ENCODE measurements around the gene B3GNT2.
"Not testable (repeated sequence)": the region's sequence is repeated elsewhere in the genome, so short reads cannot be mapped to it uniquely, and the experiment has no call there.

DNA sequence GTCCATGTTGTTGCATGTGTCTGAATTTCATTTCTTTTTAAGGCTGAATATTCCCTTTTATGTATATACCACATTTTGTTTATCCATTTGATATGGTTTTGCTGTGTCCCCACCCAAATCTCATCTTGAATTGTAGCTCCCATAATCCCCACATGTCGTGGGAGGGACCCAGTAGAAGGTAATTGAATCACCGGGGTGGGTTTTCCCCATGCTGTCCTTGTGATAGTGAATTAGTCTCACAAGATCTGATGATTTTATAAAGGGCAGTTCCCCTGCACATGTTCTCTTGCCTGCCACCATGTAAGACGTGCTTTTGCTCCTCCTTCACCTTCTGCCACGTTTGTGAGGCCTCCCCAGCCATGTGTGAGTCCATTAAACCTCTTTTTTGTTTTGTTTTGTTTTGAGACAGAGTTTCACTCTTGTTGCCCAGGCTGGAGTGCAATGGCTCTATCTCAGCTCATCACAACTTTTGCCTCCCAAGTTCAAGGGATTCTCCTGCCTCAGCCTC is 72.8 kb downstream of the B3GNT2 start:
- not testable (repeated sequence) for TF ChIP-seq EP300, POLR2A (IDR thresholded peaks at IDR 0.05)

Data from ovary (tissue), 1 donor.